H1 (cell line): ENCODE data around the gene ASF1B. TPM values are rescaled to one million over a fixed set of nuclear protein-coding genes. Genes with fewer than 3 reads are reported as not detected.

ENCODE experiments used
- ATF3 ChIP-seq: IDR thresholded peaks from 2 replicates; pipeline ENCODE4 v1.6.1; 2011; ENCODE audit warnings: low read depth, mild to moderate bottlenecking, low read length; ENCODE audit not compliant: insufficient read depth
- polyA plus RNA-seq, 7 experiments: library from polyadenylated mRNA; depleted of rRNA in 3 of 7; stranded (reverse) in 5 of 7; unstranded in 2 of 7; fragments of >200 nt in 5 of 7; fragments of 200-250 nt in 2 of 7; gene quantifications; 1 replicate in 5 of 7; 2 replicates in 1 of 7; 4 replicates in 1 of 7; pipeline versions ENCODE4 v1.2.1 to v1.2.3, GENCODE V29; 2011 to 2013; ENCODE audit warnings: missing spikeins in 2 of 7, mixed read lengths in 2 of 7
- total RNA-seq: library from RNA; stranded (reverse); fragmentation: NEBNext Ultra II Directional; extraction: Animal tissue kit (Norgen Biotek cat#: 25700); gene quantifications from 2 replicates; pipeline ENCODE4 v1.2.1, GENCODE V29; 2021

ASF1B gene
- total and polyA plus RNA-seq, 2 of the 8 experiments (the other 6 are each of a cell fraction or from before 2014, with no cell fraction given): 32.6 to 59.2 TPM

- no peak for TF ChIP-seq ATF3
Observed at GRCh38 chr19:14110650-14111049, 25.7 kb downstream of the ASF1B start (continued).
